Stimulated activated naive CD8-positive, alpha-beta T cell treated with anti-CD3 and anti-CD28 coated beads, Interleukin-15, Interleukin-2, amounts not matched to agents 100 ng/mL and 50 ng/mL, for 24 hours (primary cell): ENCODE results near the gene KDM4D.
"Not testable (repeated sequence)": the region's sequence is repeated elsewhere in the genome, so short reads cannot be mapped to it uniquely, and the experiment has no call there.

Source experiments
- H3K27ac Mint-ChIP-seq: one replicate; pipeline ENCODE4 v1.8.0; 2021; ENCODE audit warnings: mild to moderate bottlenecking, mixed read lengths
- H3K27me3 Mint-ChIP-seq: one replicate; pipeline ENCODE4 v1.8.0; 2021; ENCODE audit warnings: mixed read lengths
- H3K36me3 Mint-ChIP-seq: one replicate; pipeline ENCODE4 v1.8.0; 2021; ENCODE audit warnings: low read depth, mixed read lengths
- H3K4me1 Mint-ChIP-seq: one replicate; pipeline ENCODE4 v1.8.0; 2021; ENCODE audit warnings: low read depth, mixed read lengths
- H3K4me3 Mint-ChIP-seq: one replicate; pipeline ENCODE4 v1.8.0; 2021; ENCODE audit warnings: mild to moderate bottlenecking, mixed read lengths
- H3K9me3 Mint-ChIP-seq: one replicate; pipeline ENCODE4 v1.8.0; 2021; ENCODE audit warnings: mixed read lengths

KDM4D gene

DNA sequence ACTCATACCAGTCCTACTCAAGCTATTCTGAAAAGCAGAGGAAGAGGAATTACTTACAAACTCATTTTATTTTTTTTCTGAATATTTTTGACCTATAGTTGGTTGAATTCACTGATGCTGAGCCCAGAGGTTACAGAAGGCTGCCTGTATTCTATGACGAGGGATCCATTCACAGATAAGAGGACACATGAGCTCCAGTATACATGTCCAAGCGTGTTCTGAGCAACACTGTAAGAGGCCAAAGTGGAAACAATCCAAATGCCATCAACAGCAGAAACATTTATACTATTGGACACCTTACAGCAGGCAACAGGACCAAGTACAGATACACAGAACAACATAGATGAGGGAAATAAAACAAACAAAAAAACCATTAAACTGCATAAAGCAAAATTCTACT, 61.8 kb downstream of the KDM4D start:
- Mint-ChIP-seq H3K27me3 (peaks cover 32% of the 10 kb centered on the region), H3K4me1 (no peaks in the 10 kb centered on the region), H3K36me3 (no peaks in the 10 kb centered on the region), H3K4me3 (no peak overlapping the region), H3K27ac (no peak overlapping the region), H3K9me3 (no peaks in the 10 kb centered on the region)

DNA sequence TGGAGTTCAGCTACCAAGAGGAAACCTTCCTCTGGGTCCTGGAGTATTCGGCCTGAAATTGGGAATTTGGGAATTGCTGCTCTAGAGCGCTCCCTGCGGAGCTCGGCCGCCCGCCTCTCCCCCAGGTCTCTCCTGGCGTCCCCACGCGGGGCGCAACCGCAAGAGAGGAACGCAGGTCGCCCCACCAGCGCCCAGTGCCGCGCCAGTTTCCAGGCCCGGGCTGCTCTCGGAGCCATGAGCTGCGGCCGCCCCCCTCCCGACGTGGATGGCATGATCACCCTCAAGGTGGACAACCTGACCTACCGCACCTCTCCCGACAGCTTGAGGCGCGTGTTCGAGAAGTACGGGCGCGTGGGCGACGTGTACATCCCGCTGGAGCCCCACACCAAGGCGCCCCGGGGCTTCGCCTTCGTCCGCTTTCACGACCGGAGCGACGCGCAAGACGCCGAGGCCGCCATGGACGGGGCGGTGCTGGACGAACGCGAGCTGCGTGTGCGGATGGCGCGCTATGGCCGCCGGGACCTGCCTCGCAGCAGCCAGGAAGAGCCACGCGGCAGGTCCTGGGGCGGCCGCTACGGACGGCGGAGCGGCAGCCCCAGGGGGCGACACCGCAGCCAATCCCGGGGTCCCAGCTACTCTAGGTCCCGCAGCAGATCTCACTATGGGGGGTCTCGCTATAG, 64.0 kb downstream of the KDM4D start:
- H3K36me3 Mint-ChIP-seq, H3K9me3 Mint-ChIP-seq, H3K4me3 Mint-ChIP-seq, H3K4me1 Mint-ChIP-seq, H3K27ac Mint-ChIP-seq: not testable (repeated sequence)
- H3K27me3 Mint-ChIP-seq = peaks cover 29% of the 10 kb centered on the region

DNA sequence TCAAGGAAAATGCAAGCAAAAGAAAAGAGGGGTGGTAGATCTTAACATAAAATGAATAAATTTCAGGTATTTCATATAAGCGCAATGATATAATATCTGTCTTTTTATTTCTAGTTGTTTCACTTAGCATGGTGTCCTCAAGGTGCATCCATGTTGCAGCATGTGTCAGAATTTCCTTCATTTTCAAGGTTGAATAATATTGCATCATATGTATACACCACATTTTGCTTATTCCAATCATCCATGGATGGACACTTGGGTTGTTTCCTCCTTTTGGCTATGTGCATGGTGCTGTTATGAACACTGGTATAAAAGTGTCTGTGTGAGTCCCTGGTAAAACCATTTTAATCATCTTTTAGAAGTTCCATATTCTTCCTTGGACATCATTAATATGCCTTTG, 68.7 kb downstream of the KDM4D start:
- H3K4me1 Mint-ChIP-seq = no peaks in the 10 kb centered on the region
- no peaks in the 10 kb centered on the region for H3K9me3 Mint-ChIP-seq
- peaks cover 34% of the 10 kb centered on the region for H3K27me3 Mint-ChIP-seq
- H3K36me3 Mint-ChIP-seq = no peaks in the 10 kb centered on the region
- H3K27ac Mint-ChIP-seq = no peak overlapping the region
- no peak overlapping the region for H3K4me3 Mint-ChIP-seq

GRCh38 chr11:95042906-95043305, 69.4 kb downstream of the KDM4D start:
- Mint-ChIP-seq H3K9me3 (no peaks in the 10 kb centered on the region), H3K27me3 (peaks cover 34% of the 10 kb centered on the region), H3K36me3 (no peaks in the 10 kb centered on the region), H3K27ac (no peak overlapping the region), H3K4me1 (no peaks in the 10 kb centered on the region), H3K4me3 (no peak overlapping the region)

- H3K4me1 Mint-ChIP-seq = no peaks in the 10 kb centered on the region
Observed at GRCh38 chr11:95044010-95044409, 70.5 kb downstream of the KDM4D start.

DNA sequence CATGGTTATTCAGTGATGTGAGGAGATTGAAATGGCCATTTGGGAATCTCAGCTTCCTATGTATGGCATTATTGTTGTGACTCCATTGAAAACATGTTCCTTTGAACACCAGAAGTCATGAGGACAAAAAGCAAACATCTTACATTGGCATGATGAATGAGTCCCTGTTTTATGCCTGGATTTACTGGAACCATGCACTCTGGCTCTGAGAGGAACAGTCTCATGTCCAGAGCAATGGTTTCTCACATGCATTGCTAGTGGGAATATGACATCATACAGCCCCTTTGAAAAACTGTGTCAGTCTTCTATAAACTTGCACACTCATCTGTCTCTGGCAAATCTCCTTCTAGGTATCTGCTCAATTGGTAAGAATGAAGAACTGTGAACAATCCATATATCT, 72.3 kb downstream of the KDM4D start:
- H3K27ac Mint-ChIP-seq = no peak overlapping the region
- peaks cover 31% of the 10 kb centered on the region for H3K27me3 Mint-ChIP-seq
- H3K36me3 Mint-ChIP-seq = no peaks in the 10 kb centered on the region
- no peaks in the 10 kb centered on the region for H3K4me1 Mint-ChIP-seq
- no peaks in the 10 kb centered on the region for H3K9me3 Mint-ChIP-seq
- H3K4me3 Mint-ChIP-seq = no peak overlapping the region

More at GRCh38 chr11:95044010-95044409, 70.5 kb downstream of the KDM4D start:
- H3K9me3 Mint-ChIP-seq = no peaks in the 10 kb centered on the region
- no peak overlapping the region for H3K27ac Mint-ChIP-seq
- no peak overlapping the region for H3K4me3 Mint-ChIP-seq
- no peaks in the 10 kb centered on the region for H3K36me3 Mint-ChIP-seq
- peaks cover 31% of the 10 kb centered on the region for H3K27me3 Mint-ChIP-seq
